Hepatocyte (in vitro differentiated cells): ENCODE measurements around the gene SDHA.

Experiments used
- EZH2 ChIP-seq: fragments of 200-600 bp; sonication (generic); IDR thresholded peaks from 2 replicates; pipeline ENCODE4 v1.6.1; 2016; ENCODE audit warnings: antibody characterized with exemption, mild to moderate bottlenecking, borderline replicate concordance
- TF ChIP-seq, protein P1 (sequence below): fragments of 200-600 bp; sonication (generic); IDR thresholded peaks from 2 replicates; pipeline ENCODE4 v1.5.1; 2016; ENCODE audit warnings: antibody characterized with exemption, mild to moderate bottlenecking; ENCODE audit not compliant: poor library complexity

DNA sequence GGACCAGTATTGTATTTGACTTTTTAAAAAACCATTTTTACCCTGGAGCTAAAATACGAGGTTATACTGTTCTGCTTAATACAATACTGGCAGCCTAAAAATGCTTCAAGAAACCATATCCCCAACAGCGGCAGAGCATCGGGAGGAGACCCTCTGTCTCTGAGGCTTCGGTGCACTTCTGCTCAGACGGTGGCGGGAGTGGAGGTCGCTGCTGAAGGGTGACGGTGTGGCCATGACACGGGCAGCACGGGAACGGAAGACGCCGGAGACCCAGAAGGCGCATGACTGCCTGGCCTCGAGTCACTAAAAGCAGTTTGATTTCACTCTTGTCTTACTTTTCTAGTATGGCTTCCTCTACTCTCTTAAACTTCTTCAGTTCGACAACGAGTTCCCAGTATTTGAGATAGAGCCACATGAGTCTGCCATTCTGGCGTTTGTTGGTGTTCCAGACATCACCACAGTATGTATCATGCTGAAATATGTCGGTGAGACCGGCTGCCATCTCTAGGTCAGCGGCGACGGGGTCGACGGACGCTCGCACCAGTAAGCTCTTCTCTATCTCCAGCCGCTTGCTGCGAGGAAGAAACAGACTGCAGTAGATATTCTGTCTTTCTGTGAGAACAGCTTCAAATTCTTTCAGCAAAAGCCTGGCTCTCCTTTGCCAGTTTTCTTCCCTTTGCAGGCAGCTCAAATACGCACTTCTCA, 13.0 kb upstream of the SDHA start:
- TF ChIP-seq EZH2: no peak
- TF ChIP-seq, protein P1, sequence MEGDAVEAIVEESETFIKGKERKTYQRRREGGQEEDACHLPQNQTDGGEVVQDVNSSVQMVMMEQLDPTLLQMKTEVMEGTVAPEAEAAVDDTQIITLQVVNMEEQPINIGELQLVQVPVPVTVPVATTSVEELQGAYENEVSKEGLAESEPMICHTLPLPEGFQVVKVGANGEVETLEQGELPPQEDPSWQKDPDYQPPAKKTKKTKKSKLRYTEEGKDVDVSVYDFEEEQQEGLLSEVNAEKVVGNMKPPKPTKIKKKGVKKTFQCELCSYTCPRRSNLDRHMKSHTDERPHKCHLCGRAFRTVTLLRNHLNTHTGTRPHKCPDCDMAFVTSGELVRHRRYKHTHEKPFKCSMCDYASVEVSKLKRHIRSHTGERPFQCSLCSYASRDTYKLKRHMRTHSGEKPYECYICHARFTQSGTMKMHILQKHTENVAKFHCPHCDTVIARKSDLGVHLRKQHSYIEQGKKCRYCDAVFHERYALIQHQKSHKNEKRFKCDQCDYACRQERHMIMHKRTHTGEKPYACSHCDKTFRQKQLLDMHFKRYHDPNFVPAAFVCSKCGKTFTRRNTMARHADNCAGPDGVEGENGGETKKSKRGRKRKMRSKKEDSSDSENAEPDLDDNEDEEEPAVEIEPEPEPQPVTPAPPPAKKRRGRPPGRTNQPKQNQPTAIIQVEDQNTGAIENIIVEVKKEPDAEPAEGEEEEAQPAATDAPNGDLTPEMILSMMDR: no peak
